Activated naive CD8-positive, alpha-beta T cell treated with anti-CD3 and anti-CD28 coated beads, Interleukin-2, amount 10 ng/mL, durations not matched to agents 7 days and 5 days (primary cell): ENCODE results near the gene ZFHX3. TPM values are rescaled to one million over a fixed set of nuclear protein-coding genes. Genes with fewer than 3 reads are reported as not detected.

ENCODE experiments used
- ATAC-seq: fragments of 150-1000 bp; cut with Tn5 transposase; one replicate; pipeline ENCODE4 v1.10.0; 2021; ENCODE audit warnings: low read depth, moderate library complexity
- POLR2A ChIA-PET: fragments of 350-600 bp; sonication (Branson Sonifier 250); formaldehyde crosslinking; loops from one replicate; lab custom pipeline; 2021; ENCODE audit warnings: antibody characterized with exemption; lab: Charles Lee
- DNase-seq: peaks from one replicate; pipeline ENCODE4 v3.0.0; 2021
- H3K27ac Mint-ChIP-seq: one replicate; pipeline ENCODE4 v1.8.0; 2022; ENCODE audit warnings: mild to moderate bottlenecking, mixed read lengths
- H3K27me3 Mint-ChIP-seq: one replicate; pipeline ENCODE4 v1.8.0; 2022; ENCODE audit warnings: mild to moderate bottlenecking, moderate library complexity, mixed read lengths
- H3K36me3 Mint-ChIP-seq: one replicate; pipeline ENCODE4 v1.8.0; 2021; ENCODE audit warnings: mild to moderate bottlenecking, mixed read lengths
- H3K4me1 Mint-ChIP-seq: one replicate; pipeline ENCODE4 v1.8.0; 2021; ENCODE audit warnings: mixed read lengths
- H3K4me3 Mint-ChIP-seq: one replicate; pipeline ENCODE4 v1.8.0; 2022; ENCODE audit warnings: mild to moderate bottlenecking, moderate library complexity, mixed read lengths
- H3K9me3 Mint-ChIP-seq: one replicate; pipeline ENCODE4 v1.8.0; 2021; ENCODE audit warnings: mixed read lengths
- total RNA-seq, 2 experiments: library from RNA; stranded (reverse); gene quantifications; one replicate each; pipeline ENCODE4 v1.2.3, GENCODE V29; 2021

Gene ZFHX3
- total RNA-seq, 2 experiments from 2014 or later = 1.1 to 1.6 TPM

GRCh38 chr16:72852421-72852820 lies 195.5 kb downstream of the ZFHX3 start:
- ATAC-seq = no peak
- Mint-ChIP-seq H3K27me3 (peaks cover 42% of the 10 kb centered on the region), H3K27ac (no peak overlapping the region), H3K4me1 (peaks cover 33% of the 10 kb centered on the region), H3K4me3 (no peak overlapping the region), H3K9me3 (no peaks in the 10 kb centered on the region), H3K36me3 (no peaks in the 10 kb centered on the region)
- DNase-seq = no peak
- POLR2A ChIA-PET = no interaction called here

GRCh38 chr16:72850853-72851252 lies 197.1 kb downstream of the ZFHX3 start:
- H3K4me1 Mint-ChIP-seq = peaks cover 28% of the 10 kb centered on the region
- ATAC-seq (no peak), DNase-seq (no peak)
- peaks cover 42% of the 10 kb centered on the region for H3K27me3 Mint-ChIP-seq
- no peak overlapping the region for H3K4me3 Mint-ChIP-seq
- no peak overlapping the region for H3K27ac Mint-ChIP-seq
- no peaks in the 10 kb centered on the region for H3K36me3 Mint-ChIP-seq
- no peaks in the 10 kb centered on the region for H3K9me3 Mint-ChIP-seq
- POLR2A ChIA-PET = no interaction called here

GRCh38 chr16:72850021-72850420 lies 197.9 kb downstream of the ZFHX3 start:
- Mint-ChIP-seq H3K4me3 (no peak overlapping the region), H3K9me3 (no peaks in the 10 kb centered on the region), H3K27ac (no peak overlapping the region), H3K36me3 (no peaks in the 10 kb centered on the region), H3K27me3 (peaks cover 36% of the 10 kb centered on the region), H3K4me1 (peaks cover 31% of the 10 kb centered on the region)
- no peak for DNase-seq
- ATAC-seq = no peak
- POLR2A ChIA-PET = no interaction called here

- ATAC-seq (no peak), DNase-seq (no peak)
- Mint-ChIP-seq H3K9me3 (no peaks in the 10 kb centered on the region), H3K27ac (no peak overlapping the region), H3K4me3 (no peak overlapping the region), H3K36me3 (no peaks in the 10 kb centered on the region), H3K27me3 (peaks cover 31% of the 10 kb centered on the region), H3K4me1 (peaks cover 35% of the 10 kb centered on the region)
- POLR2A ChIA-PET = no interaction called here
Observed at GRCh38 chr16:72848759-72849664, 198.9 kb downstream of the ZFHX3 start.

- ATAC-seq (no peak), DNase-seq (no peak)
- POLR2A ChIA-PET = no interaction called here
- Mint-ChIP-seq H3K36me3 (no peaks in the 10 kb centered on the region), H3K4me1 (peaks cover 33% of the 10 kb centered on the region), H3K27ac (no peak overlapping the region), H3K27me3 (peaks cover 31% of the 10 kb centered on the region), H3K9me3 (no peaks in the 10 kb centered on the region), H3K4me3 (no peak overlapping the region)
Observed at GRCh38 chr16:72848028-72848400, 199.9 kb downstream of the ZFHX3 start.

- Mint-ChIP-seq H3K9me3 (no peaks in the 10 kb centered on the region), H3K27me3 (peaks cover 28% of the 10 kb centered on the region), H3K4me1 (peaks cover 33% of the 10 kb centered on the region), H3K4me3 (no peak overlapping the region), H3K36me3 (no peaks in the 10 kb centered on the region), H3K27ac (no peak overlapping the region)
- ATAC-seq (peak; percentile 76), DNase-seq (no peak)
- POLR2A ChIA-PET = no interaction called here
Observed at GRCh38 chr16:72847187-72848027, 200.5 kb downstream of the ZFHX3 start.

GRCh38 chr16:72846594-72846993 lies 201.3 kb downstream of the ZFHX3 start:
- POLR2A ChIA-PET = interaction anchor here (0.5 kb wide), 1 partner anchor 73 kb away, joined by 3 read pairs; no protein-coding TSS in a partner anchor
- Mint-ChIP-seq H3K36me3 (no peaks in the 10 kb centered on the region), H3K4me1 (peaks cover 33% of the 10 kb centered on the region)

GRCh38 chr16:72845322-72846020 lies 202.5 kb downstream of the ZFHX3 start:
- POLR2A ChIA-PET = no interaction called here
- Mint-ChIP-seq H3K36me3 (no peaks in the 10 kb centered on the region), H3K27ac (peak overlapping the region; percentile 49), H3K4me3 (no peak overlapping the region), H3K4me1 (peaks cover 33% of the 10 kb centered on the region), H3K9me3 (no peaks in the 10 kb centered on the region), H3K27me3 (peaks cover 24% of the 10 kb centered on the region)
- no peak for DNase-seq
- ATAC-seq = no peak

More at GRCh38 chr16:72846594-72846993, 201.3 kb downstream of the ZFHX3 start:
- Mint-ChIP-seq H3K9me3 (no peaks in the 10 kb centered on the region), H3K4me3 (no peak overlapping the region), H3K27ac (no peak overlapping the region), H3K27me3 (peaks cover 30% of the 10 kb centered on the region)
- ATAC-seq = no peak
- DNase-seq = no peak

- H3K9me3 Mint-ChIP-seq = no peaks in the 10 kb centered on the region
- peak; percentile 44 for DNase-seq
- peak; percentile 60 for ATAC-seq
- peak overlapping the region; percentile 71 for H3K27ac Mint-ChIP-seq
- peaks cover 22% of the 10 kb centered on the region for H3K27me3 Mint-ChIP-seq
- H3K36me3 Mint-ChIP-seq = no peaks in the 10 kb centered on the region
- H3K4me3 Mint-ChIP-seq = peak overlapping the region; percentile 41
- H3K4me1 Mint-ChIP-seq = peaks cover 32% of the 10 kb centered on the region
- POLR2A ChIA-PET = interaction anchor here (0.9 to 1.4 kb wide), 2 partner anchors 9 to 76 kb away, joined by 4 to 7 read pairs; no protein-coding TSS in a partner anchor
Observed at GRCh38 chr16:72844225-72844920, 203.6 kb downstream of the ZFHX3 start.

GRCh38 chr16:72841506-72841905 lies 206.4 kb downstream of the ZFHX3 start:
- no peak overlapping the region for H3K27ac Mint-ChIP-seq
- no peak for DNase-seq
- no peak overlapping the region for H3K4me3 Mint-ChIP-seq
- peaks cover 27% of the 10 kb centered on the region for H3K4me1 Mint-ChIP-seq
- no peak for ATAC-seq
- H3K27me3 Mint-ChIP-seq = peaks cover 20% of the 10 kb centered on the region
- POLR2A ChIA-PET = no interaction called here
- H3K9me3 Mint-ChIP-seq = no peaks in the 10 kb centered on the region
- H3K36me3 Mint-ChIP-seq = no peaks in the 10 kb centered on the region

GRCh38 chr16:72840631-72841381 lies 207.1 kb downstream of the ZFHX3 start:
- no peak overlapping the region for H3K27ac Mint-ChIP-seq
- H3K36me3 Mint-ChIP-seq = no peaks in the 10 kb centered on the region
- no peaks in the 10 kb centered on the region for H3K9me3 Mint-ChIP-seq
- no peak overlapping the region for H3K4me3 Mint-ChIP-seq
- DNase-seq (no peak), ATAC-seq (no peak)
- POLR2A ChIA-PET = no interaction called here
- peaks cover 20% of the 10 kb centered on the region for H3K27me3 Mint-ChIP-seq
- H3K4me1 Mint-ChIP-seq = peaks cover 28% of the 10 kb centered on the region

GRCh38 chr16:72838951-72839350 lies 209.0 kb downstream of the ZFHX3 start:
- H3K36me3 Mint-ChIP-seq = no peaks in the 10 kb centered on the region
- H3K9me3 Mint-ChIP-seq = no peaks in the 10 kb centered on the region
- no peak for ATAC-seq
- no peak overlapping the region for H3K4me3 Mint-ChIP-seq
- H3K4me1 Mint-ChIP-seq = peaks cover 19% of the 10 kb centered on the region
- H3K27ac Mint-ChIP-seq = no peak overlapping the region
- POLR2A ChIA-PET = no interaction called here
- no peak for DNase-seq
- peaks cover 24% of the 10 kb centered on the region for H3K27me3 Mint-ChIP-seq
